WTC11 (cell line): Measurements from ENCODE around the gene SOCS3.

ENCODE experiments used
- CBFB ChIP-seq: sonication (generic); formaldehyde crosslinking; IDR thresholded peaks from 2 replicates; pipeline ENCODE4 v1.8.1; 2022; ENCODE audit warnings: mild to moderate bottlenecking, low read depth, missing genetic modification reagents
- CREB1 ChIP-seq: sonication (generic); formaldehyde crosslinking; IDR thresholded peaks from 2 replicates; pipeline ENCODE4 v1.8.0; 2023; ENCODE audit warnings: mild to moderate bottlenecking, missing genetic modification reagents
- CREM ChIP-seq: sonication (generic); formaldehyde crosslinking; IDR thresholded peaks from 2 replicates; pipeline ENCODE4 v1.8.1; 2022; ENCODE audit warnings: mild to moderate bottlenecking, missing genetic modification reagents, moderate library complexity
- MXD4 ChIP-seq: fragments of 250-450 bp; sonication (Bioruptor Pico); IDR thresholded peaks from 2 replicates; pipeline ENCODE4 v1.8.0; 2021; ENCODE audit warnings: mild to moderate bottlenecking, moderate library complexity, borderline replicate concordance
- NFYB ChIP-seq: sonication (generic); formaldehyde crosslinking; conservative IDR thresholded peaks from 2 replicates; pipeline ENCODE4 v1.8.0; 2022; ENCODE audit warnings: low read depth, missing genetic modification reagents
- NR3C1 ChIP-seq: sonication (generic); formaldehyde crosslinking; conservative IDR thresholded peaks from 2 replicates; pipeline ENCODE4 v1.8.1; 2023; ENCODE audit warnings: low read depth, mild to moderate bottlenecking, missing genetic modification reagents
- TF ChIP-seq, protein P1 (sequence below): fragments of 200-600 bp; IDR thresholded peaks from 2 replicates; pipeline ENCODE4 v1.8.0; 2022; ENCODE audit warnings: antibody characterized with exemption
- TF ChIP-seq, protein P2 (sequence below): fragments of 250-450 bp; sonication (Bioruptor Pico); IDR thresholded peaks from 2 replicates; pipeline ENCODE4 v1.9.0; 2021; ENCODE audit warnings: mild to moderate bottlenecking
- TF ChIP-seq, protein P3 (sequence below): sonication (generic); formaldehyde crosslinking; IDR thresholded peaks from 2 replicates; pipeline ENCODE4 v1.8.1; 2023; ENCODE audit warnings: mild to moderate bottlenecking, moderate library complexity, missing genetic modification reagents
- TF ChIP-seq, protein P4 (sequence below): sonication (generic); formaldehyde crosslinking; IDR thresholded peaks from 2 replicates; pipeline ENCODE4 v1.8.1; 2023; ENCODE audit warnings: mild to moderate bottlenecking, missing genetic modification reagents
- TF ChIP-seq, protein P5 (sequence below): sonication (generic); formaldehyde crosslinking; conservative IDR thresholded peaks from 2 replicates; pipeline ENCODE4 v1.8.1; 2022; ENCODE audit warnings: mild to moderate bottlenecking, missing genetic modification reagents

DNA sequence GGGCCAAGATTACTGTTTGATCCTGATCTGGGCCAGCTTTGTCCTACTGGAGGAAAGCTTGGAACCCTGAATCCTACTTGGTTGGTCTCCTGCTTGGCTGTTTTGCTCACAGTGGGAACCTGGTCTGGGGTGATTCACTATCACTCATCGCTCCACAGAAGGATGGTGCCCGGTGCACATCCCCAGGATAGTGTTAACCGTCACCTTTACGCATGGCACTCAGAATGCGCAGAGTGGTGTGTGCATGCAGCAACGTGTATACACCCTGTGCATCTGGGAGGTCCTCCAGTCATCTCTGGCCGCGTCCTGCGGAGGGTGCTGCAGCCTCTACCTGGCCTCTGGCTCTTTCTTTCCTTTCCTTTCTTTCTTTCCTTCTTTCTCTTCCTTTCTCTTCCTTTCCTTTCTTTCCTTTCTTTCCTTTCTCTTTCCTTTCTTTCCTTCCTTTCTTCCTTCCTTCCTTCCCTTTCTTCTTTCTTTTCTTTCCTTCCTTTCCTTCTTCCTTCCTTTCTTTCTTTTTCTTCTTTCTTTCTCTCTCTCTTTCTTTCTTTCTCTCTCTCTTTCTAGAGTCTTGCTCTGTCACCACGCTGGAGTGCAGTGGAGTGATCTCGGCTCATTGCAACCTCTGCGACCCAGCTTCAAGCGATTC is 13.1 kb downstream of the SOCS3 start:
- no peak for TF ChIP-seq MXD4 (CRISPR knock-in tag)
- TF ChIP-seq, protein P1, sequence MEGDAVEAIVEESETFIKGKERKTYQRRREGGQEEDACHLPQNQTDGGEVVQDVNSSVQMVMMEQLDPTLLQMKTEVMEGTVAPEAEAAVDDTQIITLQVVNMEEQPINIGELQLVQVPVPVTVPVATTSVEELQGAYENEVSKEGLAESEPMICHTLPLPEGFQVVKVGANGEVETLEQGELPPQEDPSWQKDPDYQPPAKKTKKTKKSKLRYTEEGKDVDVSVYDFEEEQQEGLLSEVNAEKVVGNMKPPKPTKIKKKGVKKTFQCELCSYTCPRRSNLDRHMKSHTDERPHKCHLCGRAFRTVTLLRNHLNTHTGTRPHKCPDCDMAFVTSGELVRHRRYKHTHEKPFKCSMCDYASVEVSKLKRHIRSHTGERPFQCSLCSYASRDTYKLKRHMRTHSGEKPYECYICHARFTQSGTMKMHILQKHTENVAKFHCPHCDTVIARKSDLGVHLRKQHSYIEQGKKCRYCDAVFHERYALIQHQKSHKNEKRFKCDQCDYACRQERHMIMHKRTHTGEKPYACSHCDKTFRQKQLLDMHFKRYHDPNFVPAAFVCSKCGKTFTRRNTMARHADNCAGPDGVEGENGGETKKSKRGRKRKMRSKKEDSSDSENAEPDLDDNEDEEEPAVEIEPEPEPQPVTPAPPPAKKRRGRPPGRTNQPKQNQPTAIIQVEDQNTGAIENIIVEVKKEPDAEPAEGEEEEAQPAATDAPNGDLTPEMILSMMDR = no peak
- TF ChIP-seq, protein P2, sequence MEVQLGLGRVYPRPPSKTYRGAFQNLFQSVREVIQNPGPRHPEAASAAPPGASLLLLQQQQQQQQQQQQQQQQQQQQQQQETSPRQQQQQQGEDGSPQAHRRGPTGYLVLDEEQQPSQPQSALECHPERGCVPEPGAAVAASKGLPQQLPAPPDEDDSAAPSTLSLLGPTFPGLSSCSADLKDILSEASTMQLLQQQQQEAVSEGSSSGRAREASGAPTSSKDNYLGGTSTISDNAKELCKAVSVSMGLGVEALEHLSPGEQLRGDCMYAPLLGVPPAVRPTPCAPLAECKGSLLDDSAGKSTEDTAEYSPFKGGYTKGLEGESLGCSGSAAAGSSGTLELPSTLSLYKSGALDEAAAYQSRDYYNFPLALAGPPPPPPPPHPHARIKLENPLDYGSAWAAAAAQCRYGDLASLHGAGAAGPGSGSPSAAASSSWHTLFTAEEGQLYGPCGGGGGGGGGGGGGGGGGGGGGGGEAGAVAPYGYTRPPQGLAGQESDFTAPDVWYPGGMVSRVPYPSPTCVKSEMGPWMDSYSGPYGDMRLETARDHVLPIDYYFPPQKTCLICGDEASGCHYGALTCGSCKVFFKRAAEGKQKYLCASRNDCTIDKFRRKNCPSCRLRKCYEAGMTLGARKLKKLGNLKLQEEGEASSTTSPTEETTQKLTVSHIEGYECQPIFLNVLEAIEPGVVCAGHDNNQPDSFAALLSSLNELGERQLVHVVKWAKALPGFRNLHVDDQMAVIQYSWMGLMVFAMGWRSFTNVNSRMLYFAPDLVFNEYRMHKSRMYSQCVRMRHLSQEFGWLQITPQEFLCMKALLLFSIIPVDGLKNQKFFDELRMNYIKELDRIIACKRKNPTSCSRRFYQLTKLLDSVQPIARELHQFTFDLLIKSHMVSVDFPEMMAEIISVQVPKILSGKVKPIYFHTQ = no peak
- TF ChIP-seq NR3C1 = no peak
- TF ChIP-seq CREB1 (CRISPR knock-in tag) = no peak
- TF ChIP-seq, protein P3, sequence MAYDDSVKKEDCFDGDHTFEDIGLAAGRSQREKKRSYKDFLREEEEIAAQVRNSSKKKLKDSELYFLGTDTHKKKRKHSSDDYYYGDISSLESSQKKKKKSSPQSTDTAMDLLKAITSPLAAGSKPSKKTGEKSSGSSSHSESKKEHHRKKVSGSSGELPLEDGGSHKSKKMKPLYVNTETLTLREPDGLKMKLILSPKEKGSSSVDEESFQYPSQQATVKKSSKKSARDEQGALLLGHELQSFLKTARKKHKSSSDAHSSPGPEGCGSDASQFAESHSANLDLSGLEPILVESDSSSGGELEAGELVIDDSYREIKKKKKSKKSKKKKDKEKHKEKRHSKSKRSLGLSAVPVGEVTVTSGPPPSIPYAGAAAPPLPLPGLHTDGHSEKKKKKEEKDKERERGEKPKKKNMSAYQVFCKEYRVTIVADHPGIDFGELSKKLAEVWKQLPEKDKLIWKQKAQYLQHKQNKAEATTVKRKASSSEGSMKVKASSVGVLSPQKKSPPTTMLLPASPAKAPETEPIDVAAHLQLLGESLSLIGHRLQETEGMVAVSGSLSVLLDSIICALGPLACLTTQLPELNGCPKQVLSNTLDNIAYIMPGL (CRISPR knock-in tag) = no peak
- TF ChIP-seq, protein P4, sequence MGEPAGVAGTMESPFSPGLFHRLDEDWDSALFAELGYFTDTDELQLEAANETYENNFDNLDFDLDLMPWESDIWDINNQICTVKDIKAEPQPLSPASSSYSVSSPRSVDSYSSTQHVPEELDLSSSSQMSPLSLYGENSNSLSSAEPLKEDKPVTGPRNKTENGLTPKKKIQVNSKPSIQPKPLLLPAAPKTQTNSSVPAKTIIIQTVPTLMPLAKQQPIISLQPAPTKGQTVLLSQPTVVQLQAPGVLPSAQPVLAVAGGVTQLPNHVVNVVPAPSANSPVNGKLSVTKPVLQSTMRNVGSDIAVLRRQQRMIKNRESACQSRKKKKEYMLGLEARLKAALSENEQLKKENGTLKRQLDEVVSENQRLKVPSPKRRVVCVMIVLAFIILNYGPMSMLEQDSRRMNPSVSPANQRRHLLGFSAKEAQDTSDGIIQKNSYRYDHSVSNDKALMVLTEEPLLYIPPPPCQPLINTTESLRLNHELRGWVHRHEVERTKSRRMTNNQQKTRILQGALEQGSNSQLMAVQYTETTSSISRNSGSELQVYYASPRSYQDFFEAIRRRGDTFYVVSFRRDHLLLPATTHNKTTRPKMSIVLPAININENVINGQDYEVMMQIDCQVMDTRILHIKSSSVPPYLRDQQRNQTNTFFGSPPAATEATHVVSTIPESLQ (CRISPR knock-in tag) = no peak
- TF ChIP-seq NFYB = no peak
- TF ChIP-seq CBFB (CRISPR knock-in tag) = no peak
- no peak for TF ChIP-seq CREM (CRISPR knock-in tag)
- TF ChIP-seq, protein P5, sequence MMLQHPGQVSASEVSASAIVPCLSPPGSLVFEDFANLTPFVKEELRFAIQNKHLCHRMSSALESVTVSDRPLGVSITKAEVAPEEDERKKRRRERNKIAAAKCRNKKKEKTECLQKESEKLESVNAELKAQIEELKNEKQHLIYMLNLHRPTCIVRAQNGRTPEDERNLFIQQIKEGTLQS (CRISPR knock-in tag) = no peak
